Ovary (tissue), 3 donors: ENCODE data around the gene SIX3.

ENCODE experiments used
- CTCF ChIP-seq, 3 donors: fragments of 450-650 bp in 2 of 3; fragments of 200-600 bp in 1 of 3; IDR thresholded peaks; one replicate each; pipeline versions ENCODE4 v1.5.1 to v1.8.0; 2016 to 2022; ENCODE audit warnings: antibody characterized with exemption in 3 of 3, mild to moderate bottlenecking in 1 of 3
- EP300 ChIP-seq: sonication (generic); formaldehyde crosslinking; IDR thresholded peaks from one replicate; pipeline ENCODE4 v1.6.1; 2017; ENCODE audit warnings: antibody characterized with exemption
- POLR2A ChIP-seq: fragments of 450-650 bp; IDR thresholded peaks from one replicate; pipeline ENCODE4 v1.6.1; 2017; ENCODE audit warnings: antibody characterized with exemption, mild to moderate bottlenecking, moderate library complexity
- donor health status: DM: no; HTN: no; CAD: no.

- TF ChIP-seq POLR2A (no peak), CTCF (IDR thresholded peaks at IDR 0.05) (no peak), EP300 (no peak)
Observed at GRCh38 chr2:44979581-44979980, 38.1 kb downstream of the SIX3 start.
